Hematopoietic multipotent progenitor cell treated with erythropoietin and hydrocortisone succinate and interleukin-3 and kit ligand, for 17 days (in vitro differentiated cells): ENCODE data around the gene PHACTR1.

ENCODE experiments used
- DNase-seq: peaks from one replicate; pipeline ENCODE4 v3.0.0-alpha.2; 2015; ENCODE audit warnings: low spot score

The PHACTR1 gene

GRCh38 chr6:13074415-13075140, 358.0 kb downstream of the PHACTR1 start:
- no peak for DNase-seq

GRCh38 chr6:13075141-13075845, 358.7 kb downstream of the PHACTR1 start:
- no peak for DNase-seq

- no peak for DNase-seq
Measured at GRCh38 chr6:13076575-13076974, 360.0 kb downstream of the PHACTR1 start.

GRCh38 chr6:13077117-13077516, 360.6 kb downstream of the PHACTR1 start:
- DNase-seq, result no peak

GRCh38 chr6:13079096-13079723, 362.6 kb downstream of the PHACTR1 start:
- DNase-seq, result no peak

GRCh38 chr6:13080462-13081188, 364.1 kb downstream of the PHACTR1 start:
- DNase-seq, result no peak

- DNase-seq, result no peak
Measured at GRCh38 chr6:13081189-13081563, 364.6 kb downstream of the PHACTR1 start.

GRCh38 chr6:13089296-13089994, 372.9 kb downstream of the PHACTR1 start:
- no peak for DNase-seq

GRCh38 chr6:13091192-13091591, 374.6 kb downstream of the PHACTR1 start:
- no peak for DNase-seq

GRCh38 chr6:13094781-13095425, 378.3 kb downstream of the PHACTR1 start:
- DNase-seq, result peak; percentile 9

GRCh38 chr6:13096084-13096483, 379.5 kb downstream of the PHACTR1 start:
- DNase-seq, result no peak

- no peak for DNase-seq
Measured at GRCh38 chr6:13097454-13097853, 380.9 kb downstream of the PHACTR1 start.

- DNase-seq, result no peak
Measured at GRCh38 chr6:13098006-13098405, 381.4 kb downstream of the PHACTR1 start.

- no peak for DNase-seq
Measured at GRCh38 chr6:13098793-13099570, 382.4 kb downstream of the PHACTR1 start.

- no peak for DNase-seq
Measured at GRCh38 chr6:13099771-13100170, 383.2 kb downstream of the PHACTR1 start.

GRCh38 chr6:13101409-13101808, 384.8 kb downstream of the PHACTR1 start:
- no peak for DNase-seq

- DNase-seq, result no peak
Measured at GRCh38 chr6:13101985-13102384, 385.4 kb downstream of the PHACTR1 start.

GRCh38 chr6:13103169-13103568, 386.6 kb downstream of the PHACTR1 start:
- DNase-seq, result no peak

- DNase-seq, result no peak
Measured at GRCh38 chr6:13105139-13105538, 388.6 kb downstream of the PHACTR1 start.

GRCh38 chr6:13112921-13113320, 396.4 kb downstream of the PHACTR1 start:
- no peak for DNase-seq

- DNase-seq, result no peak
Measured at GRCh38 chr6:13113376-13113775, 396.8 kb downstream of the PHACTR1 start.
